COR-L47 (cell line): ENCODE data around the gene WNK3.

Source experiments
- DNase-seq: peaks from one replicate; lab custom pipeline; 2025; lab: John Stamatoyannopoulos, UW

Gene WNK3

DNA sequence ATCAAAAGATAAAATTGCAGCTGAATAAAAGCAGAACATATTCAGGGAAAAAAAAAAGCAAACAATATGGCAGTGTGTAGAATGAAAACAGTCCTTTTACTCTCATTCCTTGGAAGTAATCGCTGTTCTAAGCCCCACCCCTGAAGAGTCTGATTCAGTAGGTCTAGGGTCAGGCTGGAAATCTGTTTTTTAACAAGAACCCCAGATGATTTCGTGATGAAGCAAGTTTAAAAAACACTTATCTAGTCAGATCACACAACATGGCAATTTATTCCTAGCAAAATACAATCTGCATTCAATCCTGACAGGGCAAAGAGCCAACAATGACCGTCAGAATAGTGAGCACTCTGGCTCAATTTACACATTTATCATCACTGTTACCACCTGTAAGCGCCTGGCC is 190.9 kb downstream of the WNK3 start:
- DNase-seq: no peak

DNA sequence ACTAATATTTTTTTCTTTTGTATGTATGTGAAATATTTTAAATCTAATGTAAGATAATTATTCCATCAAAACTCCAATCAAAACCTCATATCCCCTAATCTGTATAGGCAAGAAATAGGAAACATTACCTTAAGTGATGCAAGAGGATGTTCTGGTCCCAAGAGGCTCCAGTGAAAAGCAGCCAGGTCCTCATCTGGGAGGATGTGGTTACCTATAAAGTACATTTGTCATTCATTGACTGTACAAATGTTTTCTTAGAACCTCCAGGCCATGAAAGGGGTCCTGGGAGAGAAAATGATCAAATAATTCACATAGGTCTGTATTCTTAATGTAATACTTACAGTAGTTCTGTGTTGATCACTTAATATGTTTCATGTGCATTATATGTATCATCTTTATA is 200.3 kb downstream of the WNK3 start:
- no peak for DNase-seq
